B cell (primary cell): ENCODE results near the gene CCDC171. TPM values are rescaled to one million over a fixed set of nuclear protein-coding genes. Genes with fewer than 3 reads are reported as not detected.

Experiments used
- ATAC-seq: fragments of 200-7000 bp; cut with Tn5 transposase; one replicate; pipeline ENCODE4 v1.10.0; 2021; ENCODE audit warnings: low read depth, mild to moderate bottlenecking, moderate number of reproducible peaks, moderate library complexity
- CTCF ChIA-PET: fragments of 350-600 bp; sonication (Branson Sonifier 250); formaldehyde crosslinking; loops from one replicate; lab custom pipeline; 2021; ENCODE audit warnings: antibody characterized with exemption, inconsistent platforms; lab: Charles Lee
- POLR2A ChIA-PET: fragments of 350-600 bp; sonication (Branson Sonifier 250); formaldehyde crosslinking; loops from one replicate; lab custom pipeline; 2021; ENCODE audit warnings: antibody characterized with exemption; lab: Charles Lee
- DNase-seq: peaks from one replicate; pipeline ENCODE4 v3.0.0; 2013
- H2AFZ ChIP-seq: 2 replicates; pipeline ENCODE4 v1.6.1; 2012; ENCODE audit warnings: mild to moderate bottlenecking, low read depth, low read length; ENCODE audit not compliant: insufficient read depth, poor library complexity, severe bottlenecking
- H3K27ac ChIP-seq, 2 donors: 1 replicate in 1 of 2; 2 replicates in 1 of 2; pipeline ENCODE4 v1.5.1; 2012 to 2013; ENCODE audit warnings: low read length in 2 of 2, mild to moderate bottlenecking in 2 of 2, moderate library complexity in 1 of 2
- H3K27me3 ChIP-seq, 4 experiments: fragments of 200-600 bp in 1 of 4; sonication (generic) in 1 of 4; replicated peaks in 1 of 4; 1 replicate in 2 of 4; 2 replicates in 2 of 4; pipeline versions ENCODE4 v1.6.1 to v1.7.0; 2013 to 2016; ENCODE audit warnings: low read length in 3 of 4, mild to moderate bottlenecking in 2 of 4, mixed read lengths in 1 of 4, moderate library complexity in 1 of 4; ENCODE audit not compliant: insufficient read depth in 4 of 4, control insufficient read depth in 3 of 4; ENCODE audit errors: control extremely low read depth in 1 of 4
- H3K36me3 ChIP-seq, 2 experiments: replicated peaks in 1 of 2; 1 replicate in 1 of 2; 2 replicates in 1 of 2; pipeline versions ENCODE4 v1.6.1 to v1.7.1; 2013; ENCODE audit warnings: low read length in 1 of 2; ENCODE audit not compliant: insufficient read depth in 2 of 2, control insufficient read depth in 1 of 2; ENCODE audit errors: control extremely low read depth in 1 of 2, extremely low read depth in 1 of 2
- H3K4me1 ChIP-seq, 2 donors: fragments of 200-600 bp in 1 of 2; sonication (generic) in 1 of 2; 1 replicate in 1 of 2; 2 replicates in 1 of 2; pipeline versions ENCODE4 v1.5.1 to v1.6.1; 2013 to 2017; ENCODE audit warnings: low read length in 2 of 2; ENCODE audit not compliant: control insufficient read depth in 2 of 2, insufficient read depth in 2 of 2
- H3K4me2 ChIP-seq: replicated peaks from 2 replicates; pipeline ENCODE3; 2012; ENCODE audit warnings: mild to moderate bottlenecking, low read depth, low read length; ENCODE audit not compliant: poor library complexity, severe bottlenecking
- H3K4me3 ChIP-seq, 5 experiments: fragments of 200-600 bp in 1 of 5; sonication (generic) in 1 of 5; 1 replicate in 3 of 5; 2 replicates in 2 of 5; pipeline versions ENCODE4 v1.5.1 to v1.7.0; 2011 to 2016; ENCODE audit warnings: low read length in 4 of 5, mild to moderate bottlenecking in 4 of 5, low read depth in 2 of 5, control low read depth in 1 of 5, moderate library complexity in 1 of 5; ENCODE audit not compliant: insufficient read depth in 1 of 5; ENCODE audit errors: control extremely low read depth in 1 of 5, extremely low read depth in 1 of 5
- H3K79me2 ChIP-seq: fragments of 200-600 bp; sonication (generic); one replicate; pipeline ENCODE4 v1.6.0; 2016; ENCODE audit warnings: low read length; ENCODE audit not compliant: control insufficient read depth, insufficient read depth
- H3K9ac ChIP-seq: fragments of 200-600 bp; sonication (generic); 2 replicates; pipeline ENCODE4 v1.6.1; 2017; ENCODE audit warnings: mild to moderate bottlenecking, low read length, moderate library complexity
- H3K9me3 ChIP-seq, 3 donors: one replicate each; pipeline versions ENCODE4 v1.6.1 to v1.7.1; 2013; ENCODE audit warnings: low read length in 2 of 3; ENCODE audit not compliant: control insufficient read depth in 2 of 3, insufficient read depth in 1 of 3; ENCODE audit errors: control extremely low read depth in 1 of 3
- H4K20me1 ChIP-seq: 2 replicates; pipeline ENCODE4 v1.6.0; 2012; ENCODE audit warnings: mild to moderate bottlenecking, low read length; ENCODE audit not compliant: insufficient read depth, control insufficient read depth, poor library complexity, severe bottlenecking
- H3K27ac Mint-ChIP-seq: one replicate; pipeline ENCODE4 v1.8.0; 2021; ENCODE audit warnings: mixed read lengths
- H3K27me3 Mint-ChIP-seq: one replicate; pipeline ENCODE4 v1.8.0; 2021; ENCODE audit warnings: mixed read lengths
- H3K4me1 Mint-ChIP-seq: one replicate; pipeline ENCODE4 v1.8.0; 2021; ENCODE audit warnings: mixed read lengths
- H3K4me3 Mint-ChIP-seq: one replicate; pipeline ENCODE4 v1.8.0; 2021; ENCODE audit warnings: mixed read lengths
- H3K9me3 Mint-ChIP-seq: one replicate; pipeline ENCODE4 v1.8.0; 2022; ENCODE audit warnings: mixed read lengths; ENCODE audit not compliant: insufficient read depth
- CTCF ChIP-seq: fragments of 200-600 bp; IDR thresholded peaks from one replicate; pipeline ENCODE4 v1.8.0; 2022; ENCODE audit warnings: antibody characterized with exemption, mild to moderate bottlenecking
- EZH2 ChIP-seq: IDR thresholded peaks from 2 replicates; pipeline ENCODE4 v1.6.1; 2012; ENCODE audit warnings: borderline replicate concordance, low read depth, mild to moderate bottlenecking, moderate library complexity, low read length; ENCODE audit not compliant: insufficient read depth, poor library complexity, severe bottlenecking
- WGBS: methylation state at CpG from one replicate; pipeline ENCODE4 v1.1.5; 2013; ENCODE audit warnings: missing lambda C conversion rate; ENCODE audit not compliant: insufficient coverage; 5-methylcytosine and 5-hydroxymethylcytosine counted together
- intact Hi-C: fragments of 100-400 bp; cut with micrococcal nuclease; formaldehyde crosslinking; loops from one replicate; pipeline ENCODE4 v1.10.0; 2022
- polyA plus RNA-seq: library from polyadenylated mRNA; depleted of rRNA; stranded (reverse); fragments of >200 nt; gene quantifications from 2 replicates; pipeline ENCODE4 v1.2.3, GENCODE V29; 2012
- total RNA-seq, 2 donors: library from RNA; stranded (reverse); fragments of 120-200 nt in 1 of 2; gene quantifications; 1 replicate in 1 of 2; 2 replicates in 1 of 2; pipeline versions ENCODE4 v1.2.3 to v1.2.4, GENCODE V29; 2013 to 2022

The CCDC171 gene
- total and polyA plus RNA-seq, 2 donors (not counting 1 experiment from before 2014, with no cell fraction given): 0.22 to 6.3 TPM

- Histone ChIP-seq H3K4me3 (no peak overlapping the region), H3K27ac (no peak overlapping the region), H4K20me1 (no peaks in the 10 kb centered on the region), H3K9ac (no peak overlapping the region), H2AFZ (no peak overlapping the region), H3K4me2 (no peak overlapping the region), H3K9me3 (no peaks in the 10 kb centered on the region), H3K4me1 (no peaks in the 10 kb centered on the region), H3K79me2 (no peaks in the 10 kb centered on the region), H3K27me3 (no peaks in the 10 kb centered on the region), H3K36me3 (no peaks in the 10 kb centered on the region)
- intact Hi-C loops: no loop called here
- H3K4me1 Mint-ChIP-seq: no peaks in the 10 kb centered on the region
- H3K27ac Mint-ChIP-seq: no peak overlapping the region
- ATAC-seq (no peak), DNase-seq (no peak)
- ChIA-PET POLR2A (no interaction called here), CTCF (interaction anchor here (1.6 to 1.7 kb wide), 2 partner anchors 9 to 65 kb away, joined by 4 to 5 read pairs; no protein-coding TSS in a partner anchor)
- no peaks in the 10 kb centered on the region for H3K9me3 Mint-ChIP-seq
- H3K4me3 Mint-ChIP-seq: no peak overlapping the region
- H3K27me3 Mint-ChIP-seq: no peaks in the 10 kb centered on the region
- no peak for TF ChIP-seq CTCF
- no peak for TF ChIP-seq EZH2
- 100% methylated on average over 1 of the region's 2 CpGs for WGBS
Observed at GRCh38 chr9:15541872-15542271, 11.0 kb upstream of the CCDC171 start.

DNA sequence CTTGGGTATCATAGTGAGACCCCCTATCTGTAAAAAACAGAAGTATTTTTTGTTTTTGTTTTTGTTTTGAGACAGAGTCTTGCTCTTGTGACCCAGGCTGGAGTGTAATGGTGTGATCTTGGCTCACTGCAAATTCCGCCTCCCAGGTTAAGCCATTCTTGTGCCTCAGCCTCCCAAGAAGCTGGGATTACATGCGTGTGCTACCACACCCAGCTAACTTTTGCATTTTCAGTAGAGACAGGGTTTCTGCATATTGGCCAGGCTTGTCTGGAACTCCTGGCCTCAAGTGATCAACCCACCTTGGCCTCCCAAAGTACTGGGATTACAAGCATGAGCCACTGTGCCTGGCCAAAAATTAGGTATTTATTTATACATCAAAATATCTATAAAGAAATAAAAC is 10.2 kb upstream of the CCDC171 start:
- CTCF ChIA-PET: interaction anchor here (0.7 to 1.6 kb wide), 2 partner anchors 32 to 64 kb away, joined by 3 to 4 read pairs; partner anchors contain the start of gene PSIP1

More for the DNA sequence above, 10.2 kb upstream of the CCDC171 start:
- no peak overlapping the region for H2AFZ ChIP-seq
- POLR2A ChIA-PET: no interaction called here
- no peak for DNase-seq
- no peak overlapping the region for H3K27ac ChIP-seq
- Mint-ChIP-seq H3K27me3 (no peaks in the 10 kb centered on the region), H3K4me3 (no peak overlapping the region), H3K9me3 (no peaks in the 10 kb centered on the region), H3K4me1 (no peaks in the 10 kb centered on the region), H3K27ac (no peak overlapping the region)
- WGBS: 100% methylated on average over 1 of the region's 2 CpGs
- no peaks in the 10 kb centered on the region for H4K20me1 ChIP-seq
- no peak for ATAC-seq
- H3K27me3 ChIP-seq: no peaks in the 10 kb centered on the region
- no peaks in the 10 kb centered on the region for H3K36me3 ChIP-seq
- H3K4me3 ChIP-seq: no peak overlapping the region
- no peak for TF ChIP-seq CTCF
- H3K4me1 ChIP-seq: no peaks in the 10 kb centered on the region
- intact Hi-C loops: no loop called here
- H3K4me2 ChIP-seq: no peak overlapping the region
- no peaks in the 10 kb centered on the region for H3K9me3 ChIP-seq
- H3K79me2 ChIP-seq: no peaks in the 10 kb centered on the region
- no peak overlapping the region for H3K9ac ChIP-seq
